ENCODE data around the gene SSBP3.

SSBP3 gene

DNA sequence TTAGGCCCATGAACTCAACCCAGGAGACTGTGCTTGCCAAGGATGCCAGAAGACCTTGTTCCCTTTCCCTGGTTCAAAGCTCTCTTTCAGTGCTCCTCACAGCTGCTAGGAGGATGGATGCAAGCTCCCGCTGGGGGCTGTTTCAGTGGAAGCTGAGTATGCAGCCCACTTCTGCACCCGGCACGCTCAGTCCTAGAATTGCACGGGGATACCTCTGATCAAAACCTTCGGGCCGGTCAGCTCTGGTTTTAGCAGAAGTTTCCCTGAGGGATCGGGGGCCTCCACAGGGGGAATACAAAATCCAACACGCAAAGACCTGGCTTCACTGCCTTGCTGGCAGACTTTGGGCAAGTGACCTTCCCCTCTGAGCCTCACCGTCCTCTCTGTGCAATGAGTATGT lies 4.2 kb upstream of the SSBP3 start:
- Histone ChIP-seq H2AFZ (ENCODE audit: low read depth, low read length, severe bottlenecking) (no peak overlapping the region), H3K36me3 (ENCODE audit: low read length) (no peaks in the 10 kb centered on the region), H3K4me3 (ENCODE audit: insufficient read depth, low read length, poor library complexity, severe bottlenecking) (no peak overlapping the region), H3K27ac (ENCODE audit: low read depth, low read length) (no peak overlapping the region), H3K9me2 (replicated peaks; ENCODE audit: insufficient read depth, low read length) (no peaks in the 10 kb centered on the region), H3K4me2 (ENCODE audit: low read depth, low read length, poor library complexity, severe bottlenecking) (no peak overlapping the region), H3K9ac (ENCODE audit: low read length) (no peak overlapping the region), H4K20me1 (ENCODE audit: low read depth, low read length) (no peaks in the 10 kb centered on the region), H3K79me2 (ENCODE audit: insufficient read depth, low read length) (no peaks in the 10 kb centered on the region), H3F3A (ENCODE audit: insufficient read depth) (0 out of 2 replicates have a peak, but pooled peaks cover 8% of the 10 kb centered on the region), H3K9me3 (ENCODE audit: insufficient read depth, low read length) (no peaks in the 10 kb centered on the region), H3K27me3 (ENCODE audit: low read length) (no peaks in the 10 kb centered on the region)
- TF ChIP-seq, protein P1, sequence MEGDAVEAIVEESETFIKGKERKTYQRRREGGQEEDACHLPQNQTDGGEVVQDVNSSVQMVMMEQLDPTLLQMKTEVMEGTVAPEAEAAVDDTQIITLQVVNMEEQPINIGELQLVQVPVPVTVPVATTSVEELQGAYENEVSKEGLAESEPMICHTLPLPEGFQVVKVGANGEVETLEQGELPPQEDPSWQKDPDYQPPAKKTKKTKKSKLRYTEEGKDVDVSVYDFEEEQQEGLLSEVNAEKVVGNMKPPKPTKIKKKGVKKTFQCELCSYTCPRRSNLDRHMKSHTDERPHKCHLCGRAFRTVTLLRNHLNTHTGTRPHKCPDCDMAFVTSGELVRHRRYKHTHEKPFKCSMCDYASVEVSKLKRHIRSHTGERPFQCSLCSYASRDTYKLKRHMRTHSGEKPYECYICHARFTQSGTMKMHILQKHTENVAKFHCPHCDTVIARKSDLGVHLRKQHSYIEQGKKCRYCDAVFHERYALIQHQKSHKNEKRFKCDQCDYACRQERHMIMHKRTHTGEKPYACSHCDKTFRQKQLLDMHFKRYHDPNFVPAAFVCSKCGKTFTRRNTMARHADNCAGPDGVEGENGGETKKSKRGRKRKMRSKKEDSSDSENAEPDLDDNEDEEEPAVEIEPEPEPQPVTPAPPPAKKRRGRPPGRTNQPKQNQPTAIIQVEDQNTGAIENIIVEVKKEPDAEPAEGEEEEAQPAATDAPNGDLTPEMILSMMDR (IDR thresholded peaks at IDR 0.05; ENCODE audit: insufficient read depth, low read length, poor library complexity, severe bottlenecking) = no peak
- TF ChIP-seq EZH2phosphoT487 (conservative IDR thresholded peaks at IDR 0.05; ENCODE audit: low read length) = no peak

DNA sequence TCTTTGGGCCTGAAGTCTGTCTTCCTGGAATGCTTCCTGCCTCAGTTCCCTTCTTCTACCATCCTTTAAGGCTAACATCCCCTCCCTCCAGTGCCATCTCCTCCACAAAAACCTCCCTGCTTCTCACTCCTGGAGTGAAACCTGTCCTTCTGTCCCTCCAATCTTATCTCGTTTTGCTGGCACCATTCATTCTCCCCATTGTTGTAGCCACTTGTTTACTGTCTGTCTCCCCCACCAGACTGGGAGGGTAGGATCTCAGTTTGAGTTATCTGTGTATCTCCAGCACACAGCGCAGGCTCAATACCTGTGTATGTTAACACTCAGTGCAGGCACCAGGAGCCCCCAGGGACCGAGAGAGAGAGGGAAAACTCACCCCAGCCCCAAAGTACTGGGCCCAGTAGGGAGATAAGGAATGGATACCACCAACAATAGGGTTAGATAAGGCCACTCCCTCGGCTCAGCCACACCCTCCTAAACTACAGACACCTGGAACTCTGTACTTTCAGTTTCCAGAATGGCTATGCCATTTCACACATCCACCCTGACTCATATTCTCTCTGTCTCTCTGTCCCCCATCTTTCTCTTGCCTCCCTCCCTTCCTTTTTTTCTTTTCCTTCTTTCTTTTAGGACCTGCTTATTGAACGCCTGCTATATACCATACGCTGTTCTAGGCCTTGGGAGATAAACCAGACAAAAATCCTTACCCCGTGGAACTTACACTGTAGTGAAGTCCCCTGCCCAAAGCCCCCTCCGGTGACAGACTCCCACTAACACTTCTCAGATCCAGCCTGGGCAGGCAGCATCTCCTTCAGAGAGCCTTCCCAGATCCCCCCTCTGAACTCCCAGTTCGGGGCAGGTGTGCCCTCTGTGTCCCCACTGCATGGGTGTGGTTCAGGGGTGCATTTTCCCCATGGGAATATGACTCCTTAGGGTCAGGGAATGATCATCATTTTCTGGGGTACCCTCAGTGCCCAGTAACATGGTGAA lies 3.3 kb upstream of the SSBP3 start:
- H3K9me3 ChIP-seq (ENCODE audit: insufficient read depth, low read length) = no peaks in the 10 kb centered on the region
- no peak overlapping the region for H3K4me2 ChIP-seq (ENCODE audit: low read depth, low read length, poor library complexity, severe bottlenecking)
- H3K9ac ChIP-seq (ENCODE audit: low read length) = no peak overlapping the region
- H4K20me1 ChIP-seq (ENCODE audit: low read depth, low read length) = no peaks in the 10 kb centered on the region
- H3K4me3 ChIP-seq (ENCODE audit: insufficient read depth, low read length, poor library complexity, severe bottlenecking) = no peak overlapping the region
- H3F3A ChIP-seq (ENCODE audit: insufficient read depth) = 0 out of 2 replicates have a peak, but pooled peaks cover 8% of the 10 kb centered on the region
- TF ChIP-seq, protein P1 (IDR thresholded peaks at IDR 0.05; ENCODE audit: insufficient read depth, low read length, poor library complexity, severe bottlenecking) = no peak
- no peak for TF ChIP-seq EZH2phosphoT487 (conservative IDR thresholded peaks at IDR 0.05; ENCODE audit: low read length)
- no peak overlapping the region for H2AFZ ChIP-seq (ENCODE audit: low read depth, low read length, severe bottlenecking)
- H3K9me2 ChIP-seq (replicated peaks; ENCODE audit: insufficient read depth, low read length) = no peaks in the 10 kb centered on the region
- no peaks in the 10 kb centered on the region for H3K79me2 ChIP-seq (ENCODE audit: insufficient read depth, low read length)
- H3K27me3 ChIP-seq (ENCODE audit: low read length) = no peaks in the 10 kb centered on the region
- no peaks in the 10 kb centered on the region for H3K36me3 ChIP-seq (ENCODE audit: low read length)
- H3K27ac ChIP-seq (ENCODE audit: low read depth, low read length) = no peak overlapping the region

DNA sequence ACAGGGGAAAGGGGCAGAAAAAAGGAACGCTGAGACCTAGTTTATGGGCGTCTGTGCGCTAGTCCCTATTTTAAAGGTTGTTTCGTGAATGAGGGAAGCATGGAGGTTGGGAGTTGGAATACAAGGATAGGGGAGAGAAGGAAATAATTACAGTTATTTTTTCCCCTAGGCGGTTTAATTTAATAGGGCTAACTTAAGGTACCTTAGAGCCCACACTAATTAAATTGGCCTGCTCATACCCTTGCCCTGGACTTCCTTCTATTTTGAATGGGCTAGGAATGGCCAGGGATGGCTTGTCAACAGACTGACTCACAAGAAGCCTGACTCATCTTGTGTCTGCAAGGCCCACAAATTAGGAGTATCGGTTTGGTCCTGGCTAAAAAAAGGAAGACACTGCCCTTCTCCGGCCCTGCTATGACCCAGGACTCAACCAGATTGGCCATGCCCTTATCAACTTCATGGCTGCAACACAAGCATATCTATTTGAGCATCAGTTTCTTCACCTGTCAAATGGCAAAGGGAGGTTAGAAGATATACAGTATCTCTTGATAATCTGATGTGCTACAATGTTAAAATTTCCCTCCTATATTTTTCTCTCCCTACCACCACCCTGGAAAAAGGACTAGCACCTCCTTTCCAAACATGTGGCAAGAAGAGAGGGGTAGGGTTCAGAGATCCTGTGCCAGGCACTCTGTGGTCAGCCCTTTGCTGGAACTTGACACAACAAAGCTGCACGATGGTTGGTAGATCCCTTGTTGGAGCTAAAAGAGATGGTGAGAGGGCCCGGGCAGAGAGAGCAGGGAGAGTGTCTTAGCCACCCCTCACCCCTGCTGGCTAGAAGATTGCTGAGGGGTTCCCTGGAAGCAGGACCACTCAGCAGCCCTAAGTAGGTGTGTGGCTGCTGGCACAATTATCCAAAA lies 2.2 kb upstream of the SSBP3 start:
- H3K4me3 ChIP-seq (ENCODE audit: insufficient read depth, low read length, poor library complexity, severe bottlenecking) = no peak overlapping the region
- H4K20me1 ChIP-seq (ENCODE audit: low read depth, low read length) = no peaks in the 10 kb centered on the region; the same call in 1 of the 2 replicates
- H3K4me2 ChIP-seq (ENCODE audit: low read depth, low read length, poor library complexity, severe bottlenecking) = no peak overlapping the region
- H3K79me2 ChIP-seq (ENCODE audit: insufficient read depth, low read length) = no peaks in the 10 kb centered on the region
- H3K9ac ChIP-seq (ENCODE audit: low read length) = no peak overlapping the region
- H3K36me3 ChIP-seq (ENCODE audit: low read length) = no peaks in the 10 kb centered on the region
- H3F3A ChIP-seq (ENCODE audit: insufficient read depth) = 0 out of 2 replicates have a peak, but pooled peaks cover 8% of the 10 kb centered on the region
- TF ChIP-seq, protein P1 (IDR thresholded peaks at IDR 0.05; ENCODE audit: insufficient read depth, low read length, poor library complexity, severe bottlenecking) = no peak
- no peak for TF ChIP-seq EZH2phosphoT487 (conservative IDR thresholded peaks at IDR 0.05; ENCODE audit: low read length)
- H3K27ac ChIP-seq (ENCODE audit: low read depth, low read length) = no peak overlapping the region
- no peaks in the 10 kb centered on the region for H3K9me3 ChIP-seq (ENCODE audit: insufficient read depth, low read length)
- no peak overlapping the region for H2AFZ ChIP-seq (ENCODE audit: low read depth, low read length, severe bottlenecking)
- H3K27me3 ChIP-seq (ENCODE audit: low read length) = no peaks in the 10 kb centered on the region
- no peaks in the 10 kb centered on the region for H3K9me2 ChIP-seq (replicated peaks; ENCODE audit: insufficient read depth, low read length)
